GM21619 (cell line): ENCODE data around the gene GNAQ.

Source experiments
- ATAC-seq: cut with Tn5 transposase; IDR thresholded peaks from one replicate; pipeline ENCODE4 v1.9.1; 2021; ENCODE audit not compliant: unreplicated experiment

The GNAQ gene

DNA sequence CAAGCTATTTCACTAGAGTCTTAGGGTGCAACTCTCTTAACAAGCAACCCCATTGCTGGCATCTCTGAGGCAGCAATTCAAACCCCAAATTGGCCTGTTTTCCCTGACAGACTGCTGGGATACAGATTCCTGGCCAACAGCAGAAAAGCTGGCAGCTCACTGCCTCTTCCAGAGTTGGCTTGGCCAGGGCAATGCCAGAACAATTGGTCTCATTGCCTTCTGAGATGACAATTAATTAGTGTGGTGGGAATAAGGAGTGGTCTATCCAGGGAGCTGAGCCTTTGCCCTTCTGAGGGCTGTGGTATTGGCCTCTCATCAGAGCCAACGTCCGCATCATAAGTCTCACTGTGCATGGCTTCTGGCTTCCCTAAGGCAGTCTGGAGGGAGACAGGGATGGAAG, 183.2 kb downstream of the GNAQ start:
- ATAC-seq, result no peak

GRCh38 chr9:77847626-77848025, 184.0 kb downstream of the GNAQ start:
- ATAC-seq, result no peak

DNA sequence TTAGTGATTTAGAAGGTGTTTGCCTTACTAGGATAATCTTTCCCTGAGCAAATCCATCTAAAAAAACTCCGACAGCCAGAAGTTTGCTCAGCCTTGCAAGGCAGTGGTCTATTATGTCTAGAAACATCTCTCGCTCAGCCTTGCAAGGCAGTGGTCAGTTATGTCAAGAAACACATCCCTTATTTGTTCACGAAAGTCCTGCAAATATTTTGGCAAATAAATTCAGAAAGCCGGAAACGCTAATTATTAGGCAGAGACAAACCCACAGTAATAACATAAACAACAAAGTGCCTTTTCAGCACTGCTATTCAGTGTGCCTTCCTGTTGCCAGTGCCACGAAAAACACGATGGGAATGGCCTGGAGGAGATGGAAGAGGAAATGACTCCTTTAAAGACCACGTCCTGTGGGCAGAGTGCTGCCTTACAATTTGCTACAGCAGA, 184.5 kb downstream of the GNAQ start:
- no peak for ATAC-seq

DNA sequence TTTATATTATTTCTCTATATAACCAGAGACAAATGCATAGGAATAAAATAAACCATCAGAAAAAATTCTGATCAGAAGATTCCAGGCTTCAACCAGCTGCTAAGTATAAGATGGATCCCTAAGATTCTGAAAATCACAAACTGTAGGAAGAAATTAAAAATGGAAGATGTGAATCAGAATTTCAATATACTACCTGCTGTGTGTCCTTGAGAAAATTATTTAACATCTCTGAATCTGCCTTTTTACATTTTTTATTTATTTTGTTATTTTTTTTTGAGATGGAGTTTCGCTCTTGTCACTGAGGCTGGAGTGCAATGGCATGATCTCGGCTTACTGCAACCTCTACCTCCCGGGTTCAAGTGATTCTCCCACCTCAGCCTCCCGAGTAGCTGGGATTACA, 187.2 kb downstream of the GNAQ start:
- no peak for ATAC-seq

- no peak for ATAC-seq
Observed at GRCh38 chr9:77843871-77844155, 187.8 kb downstream of the GNAQ start.

DNA sequence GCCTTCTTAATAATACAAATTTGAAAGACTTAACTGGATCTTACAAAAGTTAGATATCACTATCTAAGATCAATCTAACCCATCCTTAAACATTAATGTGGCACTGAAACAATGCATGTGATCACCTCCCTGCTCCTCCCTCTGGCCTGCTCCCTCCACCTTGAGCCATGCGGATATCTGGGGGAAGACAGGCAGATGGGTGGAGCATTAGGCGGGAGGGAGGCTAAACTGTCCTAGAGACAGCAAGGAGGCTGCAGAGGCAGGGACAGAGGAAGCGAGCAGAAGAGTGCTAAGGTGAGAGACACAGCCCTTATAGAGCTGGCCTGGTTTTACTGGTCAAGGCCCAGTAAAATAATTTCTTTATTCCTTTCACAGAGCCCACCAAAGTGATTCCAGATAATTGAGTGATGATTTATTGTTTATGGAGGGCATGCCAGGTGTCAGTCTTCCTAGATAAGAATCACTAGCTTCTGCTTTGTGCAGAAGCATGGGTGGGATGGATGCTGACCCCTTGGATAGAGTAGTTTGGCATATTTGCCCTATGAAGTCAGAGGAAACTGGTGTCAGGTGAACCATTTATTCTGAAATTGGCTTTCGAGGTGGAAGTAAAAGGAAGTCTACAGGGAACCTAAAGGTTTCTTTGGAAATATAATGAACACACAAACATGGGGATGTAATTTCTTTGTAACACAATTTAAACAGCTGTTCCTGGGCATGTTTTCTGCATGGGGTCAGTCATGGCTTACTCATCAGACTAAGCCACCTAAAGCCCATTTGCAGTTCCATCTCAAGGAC, 188.3 kb downstream of the GNAQ start:
- no peak for ATAC-seq

DNA sequence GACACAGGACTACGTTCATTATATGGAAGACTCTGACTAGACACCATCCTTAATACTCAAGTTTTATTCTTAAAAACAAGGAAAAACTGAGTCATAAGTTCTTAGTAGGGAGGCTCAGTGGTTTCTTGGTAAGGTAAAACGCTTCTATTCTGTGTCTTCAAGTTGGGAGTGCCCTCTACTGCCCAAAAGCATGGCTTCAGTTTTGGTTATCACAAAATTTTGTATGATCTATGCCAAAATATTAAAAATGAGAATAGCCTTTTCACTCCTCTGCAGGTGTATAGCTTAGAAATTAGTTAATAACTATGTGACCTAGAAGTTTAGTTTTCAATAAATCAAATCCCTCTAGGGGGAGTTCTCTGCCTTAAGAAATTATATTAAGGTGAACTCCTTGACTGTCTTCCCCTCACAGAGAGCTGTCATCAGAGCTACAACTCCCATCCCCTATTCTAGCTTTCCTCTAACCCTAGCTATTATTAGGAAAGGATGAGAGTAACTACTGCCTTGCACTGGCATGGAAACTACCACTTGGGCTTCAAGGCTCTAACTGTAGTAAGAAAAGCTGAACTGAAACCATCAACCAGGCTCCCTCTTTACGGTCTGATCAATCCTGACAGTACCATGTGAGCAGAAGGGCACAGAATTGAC, 189.7 kb downstream of the GNAQ start:
- peak; percentile 66 for ATAC-seq

DNA sequence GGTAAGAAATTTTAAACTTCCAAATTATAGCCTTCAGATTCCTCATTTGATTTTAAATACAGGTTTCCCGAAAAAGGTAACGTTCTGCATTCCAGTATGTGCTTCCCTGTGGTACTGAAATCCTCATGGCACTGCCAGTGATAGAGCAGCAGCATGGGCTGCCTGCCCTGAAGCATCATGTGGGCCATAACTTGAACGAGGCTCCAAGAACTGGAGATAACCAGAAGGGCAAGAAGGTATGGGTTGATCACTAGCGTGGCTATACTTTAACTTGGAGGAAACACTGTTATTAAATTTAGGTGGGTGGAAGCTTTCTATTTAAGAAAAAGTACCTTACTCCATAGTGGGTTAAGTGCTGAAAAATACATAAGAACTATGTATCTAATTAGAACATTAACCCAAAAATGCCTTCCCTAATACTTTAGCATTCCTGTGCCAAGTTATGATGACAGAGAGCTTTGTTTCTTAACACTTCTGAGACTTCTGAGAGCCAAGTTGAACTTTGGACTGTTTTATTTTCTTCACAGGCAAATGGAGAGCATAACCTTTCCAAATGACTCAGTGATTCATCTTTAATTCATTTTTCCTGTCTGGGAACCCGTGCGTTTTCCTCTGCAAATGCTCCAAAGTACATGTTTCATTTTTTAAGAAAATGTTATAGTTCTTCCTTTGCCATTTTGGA, 192.0 kb downstream of the GNAQ start:
- no peak for ATAC-seq

GRCh38 chr9:77838986-77839385, 192.6 kb downstream of the GNAQ start:
- no peak for ATAC-seq

- no peak for ATAC-seq
Observed at GRCh38 chr9:77834898-77835488, 196.6 kb downstream of the GNAQ start.

- no peak for ATAC-seq
Observed at GRCh38 chr9:77833561-77834429, 197.8 kb downstream of the GNAQ start.

- no peak for ATAC-seq
Observed at GRCh38 chr9:77832639-77833038, 199.0 kb downstream of the GNAQ start.

- ATAC-seq, result no peak
Observed at GRCh38 chr9:77831781-77832180, 199.8 kb downstream of the GNAQ start.

DNA sequence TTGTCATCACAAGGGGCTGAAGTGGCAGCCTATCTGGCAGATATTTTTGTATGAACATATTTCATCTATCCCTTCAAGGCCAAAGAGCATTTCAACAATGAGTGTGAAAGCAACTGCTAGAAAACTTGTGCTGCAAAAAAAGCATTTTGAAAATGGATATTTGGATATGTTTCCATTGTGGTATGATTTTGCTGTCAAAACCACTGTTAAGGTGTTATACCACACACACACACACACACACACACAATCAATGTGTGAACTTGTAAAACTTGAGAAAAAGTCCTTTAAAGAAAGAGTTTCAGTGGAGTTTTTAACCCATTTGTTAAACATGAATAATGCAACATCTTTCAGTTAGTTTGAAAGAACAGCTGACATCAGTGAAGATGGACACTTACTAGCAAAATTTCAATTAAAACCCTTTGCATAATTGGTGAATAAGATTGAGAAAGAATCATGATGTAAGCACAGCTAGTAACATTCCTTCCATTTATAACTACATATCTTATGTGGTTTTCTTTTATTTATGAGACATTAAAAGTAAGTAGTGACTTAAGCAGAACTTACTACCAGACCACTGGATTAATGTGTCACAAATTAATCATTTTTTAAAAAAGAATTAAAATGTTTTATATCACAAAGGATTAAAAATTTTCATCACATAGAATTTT, 200.9 kb downstream of the GNAQ start:
- ATAC-seq, result no peak

DNA sequence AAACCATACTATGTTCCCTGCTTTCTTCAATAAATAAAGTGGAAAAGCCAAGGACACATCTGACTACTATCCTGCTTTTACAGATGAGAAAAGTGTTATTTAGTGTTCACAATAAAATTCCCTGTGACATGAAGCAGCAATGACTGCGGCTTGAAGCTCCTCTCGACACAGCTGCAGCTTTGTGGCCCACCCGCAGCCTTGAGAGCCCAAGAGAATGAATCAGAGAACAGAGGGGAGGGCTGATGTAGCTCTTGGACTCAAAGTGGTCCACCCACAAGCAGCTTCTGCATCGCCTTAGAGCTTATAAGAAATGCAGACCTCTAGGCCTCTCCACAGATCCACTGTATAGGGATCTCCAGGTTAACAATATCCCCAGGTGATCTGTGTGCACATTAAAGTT, 202.2 kb downstream of the GNAQ start:
- no peak for ATAC-seq

GRCh38 chr9:77827104-77827784, 204.4 kb downstream of the GNAQ start:
- no peak for ATAC-seq

DNA sequence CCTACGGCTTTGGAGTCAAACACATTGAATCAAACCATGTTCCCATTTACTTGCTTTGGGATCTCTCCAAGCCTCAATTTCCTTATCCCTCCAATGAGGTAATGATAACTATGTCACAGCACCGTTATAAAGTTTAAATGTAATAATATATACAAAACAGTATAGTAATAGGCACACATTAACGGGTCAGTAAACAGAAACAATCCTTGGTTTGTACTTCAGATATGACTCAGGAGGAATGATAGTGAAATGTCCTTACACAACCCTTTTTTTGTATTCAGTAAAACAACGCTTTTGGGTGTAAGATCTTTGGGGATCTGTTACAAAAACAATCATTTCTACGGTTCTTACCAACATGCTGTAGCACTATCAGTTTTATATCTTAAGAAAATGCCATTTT, 205.0 kb downstream of the GNAQ start:
- no peak for ATAC-seq

DNA sequence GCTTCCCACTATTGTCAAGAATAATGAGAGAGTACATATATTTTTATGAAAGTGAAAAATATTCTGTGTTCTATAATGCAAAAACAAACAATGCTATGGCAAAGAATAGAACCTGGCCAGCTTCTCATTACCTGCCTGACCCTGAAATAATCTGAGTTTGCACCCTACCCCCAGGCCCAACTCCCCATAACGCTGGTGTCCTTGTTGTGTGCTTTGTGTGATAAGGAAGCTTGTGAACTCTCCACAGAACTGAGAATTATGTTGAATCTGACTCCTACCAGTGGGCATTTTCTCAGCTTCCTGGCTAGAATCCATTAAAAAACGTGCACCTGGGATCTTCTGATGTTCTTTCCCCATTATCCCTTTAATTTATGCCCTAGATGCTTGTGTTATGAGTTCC, 205.5 kb downstream of the GNAQ start:
- no peak for ATAC-seq

- no peak for ATAC-seq
Observed at GRCh38 chr9:77825361-77825760, 206.2 kb downstream of the GNAQ start.
